SK-N-DZ (cell line): ENCODE measurements around the gene TRIM66.
A peak's percentile ranks its signal among the peaks of the same experiment; 100 is the strongest.

Source experiments
- DNase-seq: peaks from one replicate; pipeline ENCODE4 v3.0.0-alpha.2; 2015; ENCODE audit warnings: low spot score

The TRIM66 gene

GRCh38 chr11:8658321-8659057, 24.0 kb downstream of the TRIM66 start:
- no peak for DNase-seq

- DNase-seq, result no peak
These were observed 26.2 kb downstream of the TRIM66 start for GRCh38 chr11:8656291-8656690.

GRCh38 chr11:8654503-8654902, 28.0 kb downstream of the TRIM66 start:
- no peak for DNase-seq

- DNase-seq, result no peak
These were observed 30.3 kb downstream of the TRIM66 start for GRCh38 chr11:8652140-8652539.

- no peak for DNase-seq
These were observed 32.0 kb downstream of the TRIM66 start for GRCh38 chr11:8650401-8650990.

- DNase-seq, result no peak
These were observed 33.1 kb downstream of the TRIM66 start for GRCh38 chr11:8649361-8649760.

GRCh38 chr11:8646873-8647272, 35.6 kb downstream of the TRIM66 start:
- DNase-seq, result no peak

GRCh38 chr11:8642196-8642841, 40.1 kb downstream of the TRIM66 start:
- no peak for DNase-seq

- no peak for DNase-seq
These were observed 41.1 kb downstream of the TRIM66 start for GRCh38 chr11:8641332-8641731.

- DNase-seq, result peak; percentile 24
These were observed 42.1 kb downstream of the TRIM66 start for GRCh38 chr11:8640267-8640906.

- DNase-seq, result peak; percentile 64
These were observed 42.8 kb downstream of the TRIM66 start for GRCh38 chr11:8639655-8640054.

- no peak for DNase-seq
These were observed 44.2 kb downstream of the TRIM66 start for GRCh38 chr11:8638300-8638699.

- DNase-seq, result no peak
These were observed 46.3 kb downstream of the TRIM66 start for GRCh38 chr11:8636127-8636526.

GRCh38 chr11:8634498-8634897, 48.0 kb downstream of the TRIM66 start:
- DNase-seq, result no peak

- DNase-seq, result no peak
These were observed 50.9 kb downstream of the TRIM66 start for GRCh38 chr11:8631395-8632118.

GRCh38 chr11:8624698-8625097, 57.8 kb downstream of the TRIM66 start:
- DNase-seq, result no peak

- DNase-seq, result no peak
These were observed 61.3 kb downstream of the TRIM66 start for GRCh38 chr11:8621147-8621546.

GRCh38 chr11:8617063-8617462, 65.4 kb downstream of the TRIM66 start:
- no peak for DNase-seq

GRCh38 chr11:8615291-8616032, 67.0 kb downstream of the TRIM66 start:
- DNase-seq, result no peak

GRCh38 chr11:8614497-8614896, 68.0 kb downstream of the TRIM66 start:
- no peak for DNase-seq

GRCh38 chr11:8613036-8613435, 69.4 kb downstream of the TRIM66 start:
- no peak for DNase-seq
